Activated T-helper 9 cell treated with anti-CD3 and anti-CD28 coated beads, Interleukin-2, amount 50 U/mL, for 16 hours (primary cell): Measurements from ENCODE around the gene ZDHHC8.

Experiments used
- DNase-seq: peaks from one replicate; pipeline ENCODE4 v3.0.0-alpha.2; 2020; ENCODE audit warnings: low read depth

ZDHHC8 gene

DNA sequence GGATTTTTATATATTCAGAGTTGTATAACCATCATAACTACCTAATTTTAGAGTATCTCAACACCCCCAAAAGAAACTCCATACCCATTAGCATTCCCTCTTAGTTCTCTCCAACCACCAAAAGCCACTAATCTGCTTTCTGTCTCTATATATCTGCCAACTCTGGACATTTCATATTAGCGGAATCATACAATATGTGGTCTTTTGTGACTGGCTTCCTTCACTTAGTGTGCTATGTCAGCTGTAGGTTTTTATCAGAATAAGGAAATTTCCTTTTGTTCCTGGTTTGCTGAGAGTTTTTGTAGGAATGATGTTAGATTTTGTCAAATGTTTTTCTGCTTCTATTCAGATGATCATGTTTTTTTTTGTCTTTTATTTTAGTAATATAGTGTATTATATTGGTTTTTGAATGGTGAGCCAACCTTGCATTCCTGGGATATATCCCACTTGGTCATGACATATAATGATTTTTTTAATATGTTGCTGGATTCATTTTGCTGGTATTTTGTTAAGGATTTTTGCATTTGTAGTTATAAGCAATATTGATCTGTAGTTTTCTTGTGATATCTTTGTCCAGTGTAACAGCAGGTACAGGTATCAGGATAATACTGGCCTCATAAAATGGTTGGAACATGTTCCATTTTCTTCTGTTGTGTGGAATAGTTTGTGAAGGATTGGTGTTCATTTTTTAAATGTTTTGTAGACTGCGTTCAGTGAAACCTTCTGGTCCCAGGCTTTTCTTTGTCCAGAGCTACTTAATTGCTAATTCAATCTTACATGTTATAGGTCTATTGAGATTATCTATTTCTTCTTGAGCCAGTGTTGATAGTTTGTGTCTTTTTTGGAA lies 34.8 kb upstream of the ZDHHC8 start:
- no peak for DNase-seq

DNA sequence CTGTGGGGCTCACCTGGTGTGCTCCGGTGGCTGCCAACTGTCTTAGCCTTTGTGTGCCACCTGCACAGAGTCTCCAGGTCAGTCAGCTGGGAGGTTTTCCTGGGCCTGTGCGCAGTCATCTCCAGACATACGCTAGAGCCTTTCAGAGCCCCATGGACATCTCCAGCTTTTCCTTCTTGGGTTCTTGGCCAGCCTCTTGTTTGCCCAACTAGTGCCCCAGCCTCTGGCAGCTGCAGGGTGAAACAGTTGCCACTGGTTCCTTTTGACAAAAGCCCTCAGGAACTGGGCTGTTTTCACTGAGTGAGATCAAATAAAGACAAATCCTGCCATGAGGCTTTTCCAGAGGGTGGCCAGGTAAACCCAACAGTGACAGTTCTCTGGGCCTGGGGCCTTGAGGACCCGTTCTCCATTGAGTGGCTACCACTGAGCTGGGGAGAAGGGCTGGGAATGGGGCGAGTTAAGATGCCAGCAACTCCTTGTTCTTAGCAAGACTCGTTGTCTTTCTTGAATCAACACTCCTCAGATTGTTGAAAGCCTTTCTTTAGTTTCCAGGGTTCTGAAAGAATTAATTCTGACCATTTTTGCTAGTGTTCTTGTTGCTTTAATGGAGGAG lies 32.4 kb upstream of the ZDHHC8 start:
- no peak for DNase-seq

DNA sequence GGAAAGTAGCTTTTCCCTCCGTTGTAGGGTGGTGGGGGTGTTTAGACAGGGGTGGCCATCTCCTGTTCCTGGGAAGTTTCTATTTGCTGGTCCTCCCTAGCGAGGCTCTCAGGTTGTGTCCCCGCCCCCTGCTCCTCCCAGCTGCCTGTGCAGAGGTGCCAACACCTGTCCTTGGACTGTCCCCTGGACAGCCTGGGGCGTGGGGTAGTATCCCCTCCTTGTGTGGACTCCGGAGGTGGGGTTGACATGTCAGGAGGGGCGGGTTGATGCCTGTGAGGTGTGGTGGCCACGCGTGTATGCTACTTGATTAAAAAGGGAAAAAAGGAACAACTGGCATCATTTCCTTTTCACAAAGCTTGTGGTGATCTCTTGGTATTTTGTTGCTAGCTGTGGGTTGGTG lies 30.0 kb upstream of the ZDHHC8 start:
- DNase-seq = no peak

DNA sequence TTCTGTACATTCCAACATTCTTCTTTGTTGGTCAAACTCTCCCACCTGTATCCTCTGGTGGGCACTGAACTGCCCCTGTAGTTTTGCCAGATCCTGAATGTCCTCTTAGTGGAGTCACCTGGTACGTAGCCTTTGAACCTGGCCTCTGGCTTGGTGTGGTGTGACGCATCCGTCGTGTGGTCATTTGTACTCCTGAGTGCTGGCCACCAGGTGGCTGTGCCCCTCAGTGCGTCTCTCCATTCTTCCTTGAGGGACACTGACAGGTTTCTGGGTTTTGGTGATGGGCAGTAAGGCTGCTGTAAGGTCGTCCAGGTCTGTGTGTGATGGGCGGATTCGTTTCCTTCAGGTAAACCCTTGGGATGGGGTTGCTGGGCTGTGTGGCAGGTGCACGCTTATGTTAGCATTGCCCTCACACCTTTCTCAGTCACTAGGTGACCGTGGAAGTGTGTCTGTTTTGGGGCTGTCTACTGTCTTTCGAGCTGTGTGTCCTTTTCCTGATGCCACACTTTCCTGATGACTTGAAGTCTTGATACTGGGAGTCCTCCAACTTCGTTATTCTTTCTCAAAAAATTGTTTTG lies 29.3 kb upstream of the ZDHHC8 start:
- DNase-seq = no peak

DNA sequence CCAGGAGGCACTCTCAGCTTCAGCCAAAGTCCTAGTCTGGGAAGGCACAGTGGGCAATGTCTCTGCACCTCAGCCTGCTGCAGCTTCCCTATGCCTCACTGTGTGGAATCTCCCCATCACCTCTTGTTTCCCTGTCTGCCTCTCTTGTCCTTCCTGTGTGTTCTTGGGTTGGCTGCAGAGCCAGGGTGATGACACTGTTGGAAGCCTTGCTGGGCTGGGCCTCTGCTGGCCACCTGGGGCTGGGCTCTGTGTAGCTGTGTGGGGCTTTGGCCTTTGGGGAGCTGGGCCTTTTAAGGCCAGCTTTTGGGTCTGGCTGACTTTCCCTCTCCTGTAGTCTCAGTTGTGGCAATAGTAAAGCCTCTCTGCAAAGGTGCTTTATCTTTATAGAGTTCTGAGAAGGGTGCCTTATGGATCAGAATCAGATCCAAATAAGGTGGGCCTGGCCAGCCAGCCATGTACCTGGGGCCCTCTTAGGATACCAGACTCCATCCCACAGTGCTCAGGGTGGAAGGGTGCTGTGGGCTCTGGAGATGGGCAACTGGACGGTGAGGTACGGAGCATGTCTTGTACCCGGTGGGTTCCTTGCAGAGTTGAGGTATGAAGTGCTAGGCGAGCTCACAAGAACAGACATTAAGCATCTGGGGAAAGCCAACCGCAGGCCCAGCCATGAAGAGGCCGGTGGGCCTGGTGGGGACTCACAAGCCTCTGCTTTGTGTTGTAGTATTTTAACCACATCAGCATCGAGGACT lies 26.0 kb upstream of the ZDHHC8 start:
- DNase-seq = no peak

DNA sequence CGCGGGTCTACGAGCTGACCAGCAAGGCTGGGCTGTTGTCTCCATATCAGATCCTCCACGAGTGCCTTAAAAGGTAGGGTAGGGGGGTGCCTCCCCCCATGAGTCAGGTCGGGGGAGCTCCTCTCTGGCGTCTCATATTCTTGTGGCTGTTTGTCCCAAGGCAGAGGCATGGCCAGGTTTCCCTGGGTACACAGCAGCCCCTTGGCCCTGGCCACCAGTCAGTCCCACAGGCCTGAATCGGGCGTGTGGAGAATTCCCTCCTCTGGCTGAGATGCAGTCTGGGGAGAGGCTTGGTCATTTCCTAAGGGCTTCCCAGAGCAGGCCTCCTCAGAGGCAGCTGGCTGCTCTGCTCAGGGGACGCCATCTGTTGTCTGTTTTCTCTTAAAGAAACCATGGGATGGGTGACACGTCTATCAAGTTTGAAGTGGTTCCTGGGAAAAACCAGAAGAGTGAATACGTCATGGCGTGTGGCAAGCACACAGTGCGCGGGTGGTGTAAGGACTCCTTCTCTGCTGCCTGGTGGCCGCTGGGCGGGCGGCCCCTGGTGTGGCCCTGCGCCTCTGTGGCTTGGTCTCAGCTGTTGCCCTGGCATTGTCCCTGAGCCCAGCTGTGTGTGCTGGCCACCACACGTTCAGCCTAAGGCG lies 25.3 kb upstream of the ZDHHC8 start:
- no peak for DNase-seq

DNA sequence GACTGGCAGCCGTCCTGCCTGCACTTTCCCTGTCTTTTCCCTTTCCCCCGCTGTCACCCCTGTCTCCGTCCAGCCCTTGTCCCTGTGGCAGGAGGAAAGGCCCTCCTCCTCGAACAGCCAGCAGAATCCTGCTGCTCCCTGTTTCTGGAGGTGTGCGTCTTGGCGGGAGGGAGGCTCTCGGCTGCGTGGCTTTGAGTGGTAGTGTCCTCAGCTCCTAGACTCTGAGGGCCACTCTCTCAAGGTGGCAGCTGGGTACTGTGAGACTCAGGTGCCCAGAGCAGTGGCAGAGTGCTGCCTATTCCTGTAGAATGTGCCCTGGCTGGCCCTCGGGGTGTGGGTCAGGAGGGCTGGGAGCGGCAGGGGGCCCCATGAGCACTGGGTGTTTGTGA lies 24.8 kb upstream of the ZDHHC8 start:
- no peak for DNase-seq

DNA sequence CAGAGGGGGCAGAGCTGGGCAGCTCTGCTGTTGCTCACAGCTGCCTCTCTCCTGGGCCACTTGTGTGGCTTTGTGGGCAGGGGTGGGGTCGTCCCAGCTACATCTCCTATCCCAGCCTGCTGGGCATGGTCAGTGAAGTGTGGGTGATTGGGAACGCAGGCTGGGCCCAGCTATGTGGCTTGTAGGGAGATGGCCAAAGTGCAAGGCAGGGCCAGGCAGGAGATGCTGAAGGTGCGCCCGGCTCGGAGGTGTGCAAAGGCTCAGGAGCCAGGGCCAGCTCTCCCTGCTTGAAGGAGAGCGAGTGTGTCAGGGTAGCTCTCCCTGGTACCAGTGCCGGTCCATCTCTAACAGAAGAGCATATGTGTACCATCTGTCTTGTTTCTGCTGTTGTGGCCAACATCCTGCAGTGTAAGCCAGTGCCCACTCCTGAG lies 24.1 kb upstream of the ZDHHC8 start:
- DNase-seq = no peak

DNA sequence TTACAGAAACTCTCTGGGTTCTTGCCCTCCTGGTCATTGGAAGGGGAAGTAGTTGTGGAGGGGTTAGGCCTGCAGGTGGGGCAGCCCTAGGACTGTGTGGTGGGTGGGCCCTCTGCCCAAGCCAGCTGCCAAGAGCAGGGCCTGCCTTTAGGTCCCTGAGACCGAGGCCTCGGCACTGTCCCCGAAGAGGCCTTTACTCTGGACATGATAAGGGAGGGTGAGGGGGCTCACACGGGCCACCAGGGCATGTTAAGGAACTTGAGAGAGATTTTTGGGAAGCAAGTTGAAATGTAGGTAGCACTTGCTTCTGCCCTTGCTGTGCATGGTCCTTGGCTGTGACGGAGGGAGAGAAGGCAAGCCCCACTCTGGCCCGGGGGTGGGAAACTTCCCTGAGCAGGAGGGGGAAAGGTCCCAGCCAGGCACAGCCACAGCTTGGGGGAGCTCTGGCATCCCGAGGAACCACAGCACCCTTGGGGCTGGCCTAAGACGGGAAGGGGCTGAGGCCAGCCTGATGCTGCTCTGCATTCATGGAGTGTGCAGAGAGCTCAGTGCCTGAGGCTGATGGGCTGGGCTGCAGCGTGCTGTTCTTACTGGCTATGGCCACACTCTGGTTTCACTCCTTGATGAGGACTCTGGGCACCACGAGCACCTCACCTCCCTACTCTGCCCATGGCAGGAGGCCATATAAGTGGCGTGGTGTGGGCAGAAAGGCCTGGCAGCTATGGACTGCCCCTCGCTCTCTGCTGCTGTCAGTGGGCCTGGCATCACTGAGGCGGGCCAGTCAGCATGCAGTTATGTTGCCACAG lies 23.4 kb upstream of the ZDHHC8 start:
- no peak for DNase-seq

DNA sequence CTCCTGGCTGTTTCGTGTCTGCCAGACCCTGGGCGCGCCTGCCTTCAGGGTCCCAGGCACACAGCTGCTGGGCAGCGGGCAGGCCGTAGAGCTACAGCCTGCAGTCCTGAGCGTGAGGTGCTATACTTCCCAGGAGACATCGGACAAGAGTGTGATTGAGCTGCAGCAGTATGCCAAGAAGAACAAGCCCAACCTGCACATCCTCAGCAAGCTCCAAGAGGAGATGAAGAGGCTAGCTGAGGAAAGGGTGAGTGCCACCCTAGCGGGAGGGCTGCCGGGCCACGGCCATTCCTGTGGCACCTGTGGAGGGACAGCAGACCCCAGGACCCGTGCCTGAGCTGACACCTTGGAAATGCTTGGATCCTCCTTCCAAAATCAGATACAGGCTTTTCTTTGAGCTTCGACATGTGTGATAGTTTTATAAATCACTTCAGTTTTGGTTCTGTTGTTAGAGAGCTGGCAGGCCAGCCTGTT lies 22.8 kb upstream of the ZDHHC8 start:
- DNase-seq = no peak

DNA sequence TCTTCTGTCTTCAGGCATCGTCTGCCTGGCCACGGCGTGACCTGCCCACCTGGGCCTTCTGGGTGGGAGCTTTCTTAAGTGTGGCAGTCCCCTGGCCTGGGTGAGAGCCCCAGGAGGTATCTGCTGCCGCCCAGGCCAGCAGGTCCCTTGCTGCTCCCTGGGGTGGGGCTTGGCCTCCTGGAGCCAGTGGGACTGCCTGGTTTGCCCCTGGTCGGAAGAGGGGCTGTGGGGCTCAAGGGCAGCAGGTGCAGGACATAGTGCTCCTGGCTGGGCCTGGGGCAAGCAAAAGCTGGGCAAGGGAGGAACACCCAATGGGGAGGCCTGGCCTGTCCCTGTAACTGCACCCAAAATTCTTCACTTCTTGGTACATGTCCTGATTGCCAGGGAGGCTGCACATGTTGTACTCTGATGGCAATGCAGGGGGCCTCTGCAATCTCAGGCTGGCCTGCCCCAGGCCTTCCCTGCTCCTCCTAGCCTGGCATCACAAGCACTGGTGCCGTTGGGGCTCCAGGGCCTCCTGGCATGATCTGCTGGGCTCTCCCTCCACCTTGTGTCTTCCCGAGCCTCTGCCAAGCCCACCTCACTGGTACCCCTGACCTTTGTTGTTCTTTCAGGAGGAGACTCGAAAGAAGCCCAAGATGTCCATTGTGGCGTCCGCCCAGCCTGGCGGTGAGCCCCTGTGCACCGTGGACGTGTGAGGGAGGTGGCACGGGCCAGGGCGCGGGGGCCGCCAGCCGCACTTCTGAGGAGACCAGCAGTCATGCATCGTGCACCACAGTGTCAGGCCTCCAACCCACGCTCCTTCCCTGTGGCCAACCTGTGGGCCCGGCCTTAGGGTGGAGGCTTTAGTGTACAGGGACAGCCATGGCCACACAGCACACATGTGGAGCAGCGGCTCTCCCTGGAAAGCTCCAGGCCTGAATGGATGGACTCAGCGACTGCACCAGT lies 21.9 kb upstream of the ZDHHC8 start:
- DNase-seq = no peak

DNA sequence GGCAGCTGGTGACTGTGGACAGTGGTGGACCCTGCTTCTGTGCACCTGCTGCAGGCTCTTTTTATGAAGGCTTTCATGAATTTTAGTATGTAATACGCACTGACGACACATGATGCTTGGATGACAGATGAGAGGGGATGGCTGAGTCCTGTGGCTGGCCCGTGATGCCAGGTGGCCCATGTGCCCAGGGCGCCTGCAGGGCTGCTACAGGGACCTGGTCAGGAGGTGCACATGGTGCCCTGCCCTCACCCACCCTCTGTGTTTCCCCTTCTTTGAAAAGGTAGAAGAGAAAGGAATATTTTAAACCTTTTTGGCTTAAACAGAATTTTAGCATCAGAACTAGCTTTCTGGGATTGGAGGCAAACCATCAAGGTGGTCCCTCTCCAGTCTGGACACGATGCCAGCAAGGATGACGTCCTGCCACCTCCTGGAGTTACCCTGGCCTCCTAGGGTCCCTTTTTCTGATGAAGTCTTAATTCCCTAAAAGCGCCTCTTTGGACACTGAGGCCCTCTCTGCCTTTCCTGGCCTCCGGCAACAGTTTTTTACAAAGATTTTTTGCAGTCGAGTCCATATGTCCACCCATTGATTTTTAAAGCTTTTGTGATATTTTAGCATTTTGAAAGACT lies 21.1 kb upstream of the ZDHHC8 start:
- DNase-seq = no peak

DNA sequence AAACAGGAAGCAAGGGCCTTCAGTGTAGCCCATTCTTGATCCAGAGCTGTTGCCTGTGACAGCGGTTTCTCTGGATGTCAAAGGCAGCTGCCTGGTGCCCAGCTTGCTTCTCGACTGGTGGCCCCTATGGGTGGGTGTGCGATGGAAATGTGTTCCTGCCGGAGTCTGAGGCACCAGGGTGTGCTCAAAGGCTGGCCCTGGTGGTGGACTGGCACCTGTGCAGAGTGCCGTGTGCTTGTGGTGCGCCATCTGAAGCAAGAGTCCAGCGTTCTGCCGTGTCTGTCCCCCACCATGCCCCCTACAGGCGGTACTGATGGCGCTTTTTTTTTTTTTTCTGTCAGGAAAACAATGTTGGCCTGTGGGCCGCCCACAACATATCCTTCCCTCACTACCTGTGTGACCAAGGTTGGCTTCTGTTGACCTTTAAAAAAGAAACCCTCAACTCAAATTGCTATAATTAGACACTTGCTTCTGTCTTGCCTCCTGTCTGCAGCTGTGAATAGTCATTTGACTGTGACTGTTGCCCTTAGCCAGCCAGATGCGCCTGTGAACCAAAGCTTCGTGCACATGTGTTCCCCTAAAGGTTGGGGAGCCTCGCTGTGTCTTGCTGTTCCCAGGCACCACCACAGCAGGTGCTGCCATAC lies 20.4 kb upstream of the ZDHHC8 start:
- no peak for DNase-seq

DNA sequence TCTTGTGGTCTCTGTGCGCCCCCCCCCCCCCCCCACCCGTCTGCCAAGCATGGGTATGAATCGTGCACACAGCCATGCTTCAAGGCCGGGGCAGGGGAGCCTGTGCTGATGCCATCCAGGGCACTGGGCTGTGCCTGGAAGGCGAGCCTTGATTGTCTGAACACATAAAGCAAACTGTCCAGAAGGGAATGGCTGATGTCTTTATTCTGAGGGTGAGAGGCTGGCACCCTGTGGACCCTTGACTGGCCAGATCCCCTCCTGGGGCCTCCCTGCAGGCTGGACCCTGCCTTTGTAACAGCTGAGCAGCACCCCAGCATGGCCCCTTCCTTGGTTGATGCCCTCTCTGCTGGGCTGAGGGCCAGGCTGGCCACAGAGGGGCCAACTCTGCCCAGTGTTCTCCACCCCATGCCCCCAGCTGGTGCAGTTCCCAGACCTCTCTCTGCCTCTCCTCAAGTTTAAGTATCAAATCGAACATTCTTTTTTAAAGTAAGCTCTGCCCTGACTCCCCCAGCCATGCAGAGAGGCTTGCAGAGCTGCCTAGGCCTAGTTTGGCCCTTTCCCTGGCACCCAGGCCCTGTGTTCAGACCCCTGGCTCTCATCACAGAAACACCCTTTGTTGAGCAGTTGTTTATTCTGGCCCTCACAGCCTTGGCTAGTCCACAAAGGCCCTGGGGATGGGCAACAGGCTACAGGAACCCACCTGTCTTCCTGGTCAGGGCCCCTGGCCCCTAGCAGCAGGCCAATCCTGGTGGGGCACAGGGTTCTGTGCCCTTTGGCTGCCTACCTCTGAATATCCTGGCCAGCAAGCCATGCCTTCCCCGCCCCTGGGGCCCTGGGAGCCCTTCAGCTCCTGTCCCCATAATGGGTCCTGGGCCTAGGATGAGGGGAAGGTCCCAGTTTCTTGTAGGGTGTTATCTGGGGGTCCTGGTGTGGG lies 19.6 kb upstream of the ZDHHC8 start:
- DNase-seq = no peak

DNA sequence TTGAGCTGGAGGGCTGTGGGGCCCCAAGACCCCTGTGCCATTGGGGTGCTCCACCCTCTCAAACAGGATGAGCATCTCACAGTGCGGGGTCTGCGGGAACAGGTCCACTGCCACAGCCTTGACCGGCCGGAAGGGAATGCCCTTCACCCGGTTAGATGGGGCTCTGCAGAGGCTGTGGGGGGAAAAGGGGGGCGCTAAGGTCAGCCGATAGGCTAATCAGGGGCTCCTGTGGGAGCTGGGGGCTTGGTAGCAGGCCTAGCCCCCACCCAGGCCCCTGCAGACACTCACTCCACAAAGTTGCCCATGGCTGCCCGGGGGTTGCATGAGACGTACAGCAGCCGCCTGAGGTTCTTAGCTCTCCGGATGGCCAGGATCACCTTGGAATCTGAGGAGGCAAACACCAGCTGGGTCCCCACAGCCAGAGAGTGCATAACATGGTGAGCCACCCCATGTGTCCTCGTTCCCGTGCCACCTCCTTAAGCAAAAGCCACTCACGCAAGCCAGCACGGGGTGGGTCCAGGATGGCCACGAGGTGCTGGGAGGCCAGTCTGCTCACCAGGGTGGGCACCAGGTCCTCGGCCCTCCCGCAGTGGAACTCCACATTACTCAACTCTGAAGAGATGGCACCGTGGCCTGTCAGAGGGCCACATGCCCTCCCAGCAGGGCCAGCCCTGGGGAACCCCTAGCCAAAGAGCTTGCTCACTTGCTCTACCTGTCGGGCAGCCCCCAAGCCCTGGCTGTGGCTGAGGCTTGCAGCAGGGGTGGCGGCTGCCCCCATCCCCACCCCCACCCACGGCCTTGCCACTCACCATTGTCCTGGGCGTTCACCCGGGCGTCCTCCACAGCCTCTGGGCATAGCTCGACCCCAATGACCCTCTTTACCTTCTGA lies 18.7 kb upstream of the ZDHHC8 start:
- DNase-seq = no peak

DNA sequence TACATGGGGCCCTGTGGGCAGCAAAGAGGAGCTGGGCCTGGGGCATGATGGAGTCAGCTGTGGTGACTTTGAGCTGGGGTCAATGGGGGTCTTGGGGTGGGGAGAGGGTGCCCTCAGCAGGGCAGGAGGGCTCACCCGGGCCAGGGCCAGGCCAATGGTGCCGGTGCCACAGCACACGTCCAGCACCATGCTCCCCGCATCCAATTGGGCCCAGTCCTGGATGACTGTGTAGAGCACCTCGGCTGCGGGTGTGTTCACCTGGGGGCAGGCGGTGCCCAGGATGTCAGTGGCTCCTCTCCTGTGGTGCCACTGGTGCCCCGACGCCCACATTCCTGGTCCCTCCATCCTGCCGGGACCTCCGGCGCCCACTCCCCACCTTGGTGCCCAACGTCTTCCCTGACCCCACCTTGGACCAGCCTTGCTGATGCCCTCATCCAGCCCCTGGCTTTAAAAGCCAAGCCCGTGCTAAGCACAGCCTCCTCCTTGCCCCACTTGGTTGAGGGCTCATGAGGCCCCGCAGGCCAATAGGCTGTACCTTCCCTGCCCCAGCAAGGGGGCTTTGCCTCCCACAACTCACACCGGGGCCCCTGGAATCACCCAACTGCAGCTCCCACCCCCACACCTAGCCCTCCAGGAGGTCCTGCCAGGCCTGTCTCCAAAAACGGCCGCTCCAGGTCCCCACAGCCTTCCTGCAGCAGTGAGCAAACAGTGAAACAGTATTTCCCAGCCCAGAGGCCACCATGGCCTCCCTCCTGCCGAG lies 17.9 kb upstream of the ZDHHC8 start:
- DNase-seq = no peak
